Measurements from ENCODE around the gene DOCK3.

DNA sequence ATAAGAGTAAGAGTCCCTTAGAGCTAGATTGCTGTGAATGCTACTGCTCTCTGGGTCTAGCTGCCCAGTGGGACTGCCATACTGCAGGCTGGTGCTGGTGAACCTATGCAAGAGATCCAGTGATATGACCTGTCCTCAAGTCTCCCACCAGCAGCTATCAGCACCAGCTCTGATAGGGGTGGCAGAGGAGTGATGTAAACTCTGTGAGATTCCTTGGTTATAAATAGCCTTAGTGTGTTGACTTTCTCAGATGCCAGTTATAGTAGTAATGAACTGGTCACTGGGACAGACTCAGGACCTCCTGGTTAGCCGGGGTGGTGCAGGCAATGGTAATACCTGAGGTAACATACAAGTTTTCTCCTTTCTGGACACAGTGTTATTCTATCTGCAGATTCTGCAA is 515.5 kb downstream of the DOCK3 start:
- TF ChIP-seq, protein P1, sequence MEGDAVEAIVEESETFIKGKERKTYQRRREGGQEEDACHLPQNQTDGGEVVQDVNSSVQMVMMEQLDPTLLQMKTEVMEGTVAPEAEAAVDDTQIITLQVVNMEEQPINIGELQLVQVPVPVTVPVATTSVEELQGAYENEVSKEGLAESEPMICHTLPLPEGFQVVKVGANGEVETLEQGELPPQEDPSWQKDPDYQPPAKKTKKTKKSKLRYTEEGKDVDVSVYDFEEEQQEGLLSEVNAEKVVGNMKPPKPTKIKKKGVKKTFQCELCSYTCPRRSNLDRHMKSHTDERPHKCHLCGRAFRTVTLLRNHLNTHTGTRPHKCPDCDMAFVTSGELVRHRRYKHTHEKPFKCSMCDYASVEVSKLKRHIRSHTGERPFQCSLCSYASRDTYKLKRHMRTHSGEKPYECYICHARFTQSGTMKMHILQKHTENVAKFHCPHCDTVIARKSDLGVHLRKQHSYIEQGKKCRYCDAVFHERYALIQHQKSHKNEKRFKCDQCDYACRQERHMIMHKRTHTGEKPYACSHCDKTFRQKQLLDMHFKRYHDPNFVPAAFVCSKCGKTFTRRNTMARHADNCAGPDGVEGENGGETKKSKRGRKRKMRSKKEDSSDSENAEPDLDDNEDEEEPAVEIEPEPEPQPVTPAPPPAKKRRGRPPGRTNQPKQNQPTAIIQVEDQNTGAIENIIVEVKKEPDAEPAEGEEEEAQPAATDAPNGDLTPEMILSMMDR (IDR thresholded peaks at IDR 0.05; ENCODE audit: poor library complexity, severe bottlenecking), result no peak
- no peak for TF ChIP-seq EZH2 (IDR thresholded peaks at IDR 0.05; ENCODE audit: borderline replicate concordance, insufficient read depth, low read length, poor library complexity, severe bottlenecking)
- TF ChIP-seq EP300 (conservative IDR thresholded peaks at IDR 0.05; ENCODE audit: poor library complexity, severe bottlenecking), result no peak
- TF ChIP-seq, protein P2, sequence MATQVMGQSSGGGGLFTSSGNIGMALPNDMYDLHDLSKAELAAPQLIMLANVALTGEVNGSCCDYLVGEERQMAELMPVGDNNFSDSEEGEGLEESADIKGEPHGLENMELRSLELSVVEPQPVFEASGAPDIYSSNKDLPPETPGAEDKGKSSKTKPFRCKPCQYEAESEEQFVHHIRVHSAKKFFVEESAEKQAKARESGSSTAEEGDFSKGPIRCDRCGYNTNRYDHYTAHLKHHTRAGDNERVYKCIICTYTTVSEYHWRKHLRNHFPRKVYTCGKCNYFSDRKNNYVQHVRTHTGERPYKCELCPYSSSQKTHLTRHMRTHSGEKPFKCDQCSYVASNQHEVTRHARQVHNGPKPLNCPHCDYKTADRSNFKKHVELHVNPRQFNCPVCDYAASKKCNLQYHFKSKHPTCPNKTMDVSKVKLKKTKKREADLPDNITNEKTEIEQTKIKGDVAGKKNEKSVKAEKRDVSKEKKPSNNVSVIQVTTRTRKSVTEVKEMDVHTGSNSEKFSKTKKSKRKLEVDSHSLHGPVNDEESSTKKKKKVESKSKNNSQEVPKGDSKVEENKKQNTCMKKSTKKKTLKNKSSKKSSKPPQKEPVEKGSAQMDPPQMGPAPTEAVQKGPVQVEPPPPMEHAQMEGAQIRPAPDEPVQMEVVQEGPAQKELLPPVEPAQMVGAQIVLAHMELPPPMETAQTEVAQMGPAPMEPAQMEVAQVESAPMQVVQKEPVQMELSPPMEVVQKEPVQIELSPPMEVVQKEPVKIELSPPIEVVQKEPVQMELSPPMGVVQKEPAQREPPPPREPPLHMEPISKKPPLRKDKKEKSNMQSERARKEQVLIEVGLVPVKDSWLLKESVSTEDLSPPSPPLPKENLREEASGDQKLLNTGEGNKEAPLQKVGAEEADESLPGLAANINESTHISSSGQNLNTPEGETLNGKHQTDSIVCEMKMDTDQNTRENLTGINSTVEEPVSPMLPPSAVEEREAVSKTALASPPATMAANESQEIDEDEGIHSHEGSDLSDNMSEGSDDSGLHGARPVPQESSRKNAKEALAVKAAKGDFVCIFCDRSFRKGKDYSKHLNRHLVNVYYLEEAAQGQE (IDR thresholded peaks at IDR 0.05; ENCODE audit: borderline replicate concordance), result no peak
- no peak for TF ChIP-seq POLR2AphosphoS5 (IDR thresholded peaks at IDR 0.05)
- TF ChIP-seq RAD21 (conservative IDR thresholded peaks at IDR 0.05), result no peak
- no peak for TF ChIP-seq SMC3 (conservative IDR thresholded peaks at IDR 0.05; ENCODE audit: poor library complexity)
- TF ChIP-seq MXI1 (conservative IDR thresholded peaks at IDR 0.05; ENCODE audit: poor library complexity, severe bottlenecking), result no peak
- TF ChIP-seq TAF1 (IDR thresholded peaks at IDR 0.05; ENCODE audit: low read depth), result no peak

Measured in neural cell (in vitro differentiated cells).